WTC11 (cell line): ENCODE data around the gene TUBGCP3.

ENCODE experiments used
- ESRRA ChIP-seq: sonication (generic); formaldehyde crosslinking; IDR thresholded peaks from 2 replicates; pipeline ENCODE4 v1.8.1; 2022; ENCODE audit warnings: mild to moderate bottlenecking, missing genetic modification reagents, borderline replicate concordance
- FOXJ3 ChIP-seq: sonication (generic); formaldehyde crosslinking; IDR thresholded peaks from 2 replicates; pipeline ENCODE4 v1.9.0; 2021; ENCODE audit warnings: missing genetic modification reagents, mild to moderate bottlenecking, borderline replicate concordance
- GRHL2 ChIP-seq: fragments of 250-450 bp; sonication (Bioruptor Pico); IDR thresholded peaks from 2 replicates; pipeline ENCODE4 v1.8.0; 2022; ENCODE audit warnings: mild to moderate bottlenecking, moderate library complexity; ENCODE audit not compliant: insufficient replicate concordance, severe bottlenecking
- IRF2 ChIP-seq: sonication (generic); formaldehyde crosslinking; IDR thresholded peaks from 2 replicates; pipeline ENCODE4 v1.8.0; 2022; ENCODE audit warnings: low read depth, missing genetic modification reagents, borderline replicate concordance
- JUN ChIP-seq: sonication (generic); formaldehyde crosslinking; IDR thresholded peaks from 2 replicates; pipeline ENCODE4 v1.8.0; 2023; ENCODE audit warnings: mild to moderate bottlenecking, missing genetic modification reagents
- TCF7 ChIP-seq: sonication (generic); formaldehyde crosslinking; IDR thresholded peaks from 2 replicates; pipeline ENCODE4 v1.8.0; 2022; ENCODE audit warnings: mild to moderate bottlenecking, low read depth, missing genetic modification reagents, moderate library complexity
- TF ChIP-seq, protein P1 (sequence below): sonication (generic); formaldehyde crosslinking; IDR thresholded peaks from 2 replicates; pipeline ENCODE4 v1.8.1; 2022; ENCODE audit warnings: missing genetic modification reagents, borderline replicate concordance
- TF ChIP-seq, protein P2 (sequence below): fragments of 200-600 bp; IDR thresholded peaks from 2 replicates; pipeline ENCODE4 v1.8.0; 2022; ENCODE audit warnings: antibody characterized with exemption
- TF ChIP-seq, protein P3 (sequence below): sonication (generic); formaldehyde crosslinking; IDR thresholded peaks from 2 replicates; pipeline ENCODE4 v1.8.0; 2022; ENCODE audit warnings: mild to moderate bottlenecking, missing genetic modification reagents
- TF ChIP-seq, protein P4 (sequence below): sonication (generic); formaldehyde crosslinking; conservative IDR thresholded peaks from 2 replicates; pipeline ENCODE4 v1.8.1; 2023; ENCODE audit warnings: mild to moderate bottlenecking, low read depth, missing genetic modification reagents, moderate library complexity
- TF ChIP-seq, protein P5 (sequence below): sonication (generic); formaldehyde crosslinking; IDR thresholded peaks from 2 replicates; pipeline ENCODE4 v1.8.0; 2022; ENCODE audit warnings: mild to moderate bottlenecking, missing genetic modification reagents
- TF ChIP-seq, protein P6 (sequence below): sonication (generic); formaldehyde crosslinking; IDR thresholded peaks from 2 replicates; pipeline ENCODE4 v1.8.1; 2022; ENCODE audit warnings: mild to moderate bottlenecking, missing genetic modification reagents, moderate library complexity, borderline replicate concordance
- TF ChIP-seq, protein P7 (sequence below): sonication (generic); formaldehyde crosslinking; IDR thresholded peaks from 2 replicates; pipeline ENCODE4 v1.8.0; 2023; ENCODE audit warnings: missing genetic modification reagents, mild to moderate bottlenecking, borderline replicate concordance
- TF ChIP-seq, protein P8 (sequence below): sonication (generic); formaldehyde crosslinking; IDR thresholded peaks from 2 replicates; pipeline ENCODE4 v1.8.1; 2023; ENCODE audit warnings: mild to moderate bottlenecking, missing genetic modification reagents, moderate library complexity

DNA sequence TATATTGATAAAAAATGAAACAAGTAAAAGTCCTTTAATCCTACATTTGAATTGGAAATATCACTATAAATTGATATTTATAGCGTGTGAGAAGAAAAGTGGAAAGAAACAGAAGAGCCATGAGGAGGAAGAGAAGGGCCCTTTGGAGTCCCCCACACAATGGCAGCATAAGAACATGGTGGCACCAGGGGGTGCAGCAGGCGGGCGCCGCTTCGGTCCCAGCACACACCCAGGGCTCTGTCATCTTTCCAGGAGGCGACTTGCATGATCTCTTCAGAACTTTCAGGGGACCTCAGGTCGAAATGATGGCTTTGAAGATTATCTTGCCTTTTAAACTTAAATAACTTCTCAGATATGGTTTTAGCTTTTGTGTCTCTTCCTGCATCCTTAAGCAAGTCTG lies 91.8 kb downstream of the TUBGCP3 start:
- TF ChIP-seq, protein P1, sequence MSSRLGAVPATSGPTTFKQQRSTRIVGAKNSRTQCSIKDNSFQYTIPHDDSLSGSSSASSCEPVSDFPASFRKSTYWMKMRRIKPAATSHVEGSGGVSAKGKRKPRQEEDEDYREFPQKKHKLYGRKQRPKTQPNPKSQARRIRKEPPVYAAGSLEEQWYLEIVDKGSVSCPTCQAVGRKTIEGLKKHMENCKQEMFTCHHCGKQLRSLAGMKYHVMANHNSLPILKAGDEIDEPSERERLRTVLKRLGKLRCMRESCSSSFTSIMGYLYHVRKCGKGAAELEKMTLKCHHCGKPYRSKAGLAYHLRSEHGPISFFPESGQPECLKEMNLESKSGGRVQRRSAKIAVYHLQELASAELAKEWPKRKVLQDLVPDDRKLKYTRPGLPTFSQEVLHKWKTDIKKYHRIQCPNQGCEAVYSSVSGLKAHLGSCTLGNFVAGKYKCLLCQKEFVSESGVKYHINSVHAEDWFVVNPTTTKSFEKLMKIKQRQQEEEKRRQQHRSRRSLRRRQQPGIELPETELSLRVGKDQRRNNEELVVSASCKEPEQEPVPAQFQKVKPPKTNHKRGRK: no peak
- TF ChIP-seq JUN (CRISPR knock-in tag) (no peak), TCF7 (CRISPR knock-in tag) (no peak), FOXJ3 (CRISPR knock-in tag) (no peak), IRF2 (CRISPR knock-in tag) (no peak), ESRRA (CRISPR knock-in tag) (no peak), GRHL2 (CRISPR knock-in tag) (no peak)
- TF ChIP-seq, protein P2, sequence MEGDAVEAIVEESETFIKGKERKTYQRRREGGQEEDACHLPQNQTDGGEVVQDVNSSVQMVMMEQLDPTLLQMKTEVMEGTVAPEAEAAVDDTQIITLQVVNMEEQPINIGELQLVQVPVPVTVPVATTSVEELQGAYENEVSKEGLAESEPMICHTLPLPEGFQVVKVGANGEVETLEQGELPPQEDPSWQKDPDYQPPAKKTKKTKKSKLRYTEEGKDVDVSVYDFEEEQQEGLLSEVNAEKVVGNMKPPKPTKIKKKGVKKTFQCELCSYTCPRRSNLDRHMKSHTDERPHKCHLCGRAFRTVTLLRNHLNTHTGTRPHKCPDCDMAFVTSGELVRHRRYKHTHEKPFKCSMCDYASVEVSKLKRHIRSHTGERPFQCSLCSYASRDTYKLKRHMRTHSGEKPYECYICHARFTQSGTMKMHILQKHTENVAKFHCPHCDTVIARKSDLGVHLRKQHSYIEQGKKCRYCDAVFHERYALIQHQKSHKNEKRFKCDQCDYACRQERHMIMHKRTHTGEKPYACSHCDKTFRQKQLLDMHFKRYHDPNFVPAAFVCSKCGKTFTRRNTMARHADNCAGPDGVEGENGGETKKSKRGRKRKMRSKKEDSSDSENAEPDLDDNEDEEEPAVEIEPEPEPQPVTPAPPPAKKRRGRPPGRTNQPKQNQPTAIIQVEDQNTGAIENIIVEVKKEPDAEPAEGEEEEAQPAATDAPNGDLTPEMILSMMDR: no peak
- TF ChIP-seq, protein P3, sequence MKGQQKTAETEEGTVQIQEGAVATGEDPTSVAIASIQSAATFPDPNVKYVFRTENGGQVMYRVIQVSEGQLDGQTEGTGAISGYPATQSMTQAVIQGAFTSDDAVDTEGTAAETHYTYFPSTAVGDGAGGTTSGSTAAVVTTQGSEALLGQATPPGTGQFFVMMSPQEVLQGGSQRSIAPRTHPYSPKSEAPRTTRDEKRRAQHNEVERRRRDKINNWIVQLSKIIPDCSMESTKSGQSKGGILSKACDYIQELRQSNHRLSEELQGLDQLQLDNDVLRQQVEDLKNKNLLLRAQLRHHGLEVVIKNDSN (CRISPR knock-in tag): no peak
- TF ChIP-seq, protein P4, sequence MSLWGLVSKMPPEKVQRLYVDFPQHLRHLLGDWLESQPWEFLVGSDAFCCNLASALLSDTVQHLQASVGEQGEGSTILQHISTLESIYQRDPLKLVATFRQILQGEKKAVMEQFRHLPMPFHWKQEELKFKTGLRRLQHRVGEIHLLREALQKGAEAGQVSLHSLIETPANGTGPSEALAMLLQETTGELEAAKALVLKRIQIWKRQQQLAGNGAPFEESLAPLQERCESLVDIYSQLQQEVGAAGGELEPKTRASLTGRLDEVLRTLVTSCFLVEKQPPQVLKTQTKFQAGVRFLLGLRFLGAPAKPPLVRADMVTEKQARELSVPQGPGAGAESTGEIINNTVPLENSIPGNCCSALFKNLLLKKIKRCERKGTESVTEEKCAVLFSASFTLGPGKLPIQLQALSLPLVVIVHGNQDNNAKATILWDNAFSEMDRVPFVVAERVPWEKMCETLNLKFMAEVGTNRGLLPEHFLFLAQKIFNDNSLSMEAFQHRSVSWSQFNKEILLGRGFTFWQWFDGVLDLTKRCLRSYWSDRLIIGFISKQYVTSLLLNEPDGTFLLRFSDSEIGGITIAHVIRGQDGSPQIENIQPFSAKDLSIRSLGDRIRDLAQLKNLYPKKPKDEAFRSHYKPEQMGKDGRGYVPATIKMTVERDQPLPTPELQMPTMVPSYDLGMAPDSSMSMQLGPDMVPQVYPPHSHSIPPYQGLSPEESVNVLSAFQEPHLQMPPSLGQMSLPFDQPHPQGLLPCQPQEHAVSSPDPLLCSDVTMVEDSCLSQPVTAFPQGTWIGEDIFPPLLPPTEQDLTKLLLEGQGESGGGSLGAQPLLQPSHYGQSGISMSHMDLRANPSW (CRISPR knock-in tag): no peak
- TF ChIP-seq, protein P5, sequence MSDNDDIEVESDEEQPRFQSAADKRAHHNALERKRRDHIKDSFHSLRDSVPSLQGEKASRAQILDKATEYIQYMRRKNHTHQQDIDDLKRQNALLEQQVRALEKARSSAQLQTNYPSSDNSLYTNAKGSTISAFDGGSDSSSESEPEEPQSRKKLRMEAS (CRISPR knock-in tag): no peak
- TF ChIP-seq, protein P6, sequence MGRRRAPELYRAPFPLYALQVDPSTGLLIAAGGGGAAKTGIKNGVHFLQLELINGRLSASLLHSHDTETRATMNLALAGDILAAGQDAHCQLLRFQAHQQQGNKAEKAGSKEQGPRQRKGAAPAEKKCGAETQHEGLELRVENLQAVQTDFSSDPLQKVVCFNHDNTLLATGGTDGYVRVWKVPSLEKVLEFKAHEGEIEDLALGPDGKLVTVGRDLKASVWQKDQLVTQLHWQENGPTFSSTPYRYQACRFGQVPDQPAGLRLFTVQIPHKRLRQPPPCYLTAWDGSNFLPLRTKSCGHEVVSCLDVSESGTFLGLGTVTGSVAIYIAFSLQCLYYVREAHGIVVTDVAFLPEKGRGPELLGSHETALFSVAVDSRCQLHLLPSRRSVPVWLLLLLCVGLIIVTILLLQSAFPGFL (CRISPR knock-in tag): no peak
- TF ChIP-seq, protein P7, sequence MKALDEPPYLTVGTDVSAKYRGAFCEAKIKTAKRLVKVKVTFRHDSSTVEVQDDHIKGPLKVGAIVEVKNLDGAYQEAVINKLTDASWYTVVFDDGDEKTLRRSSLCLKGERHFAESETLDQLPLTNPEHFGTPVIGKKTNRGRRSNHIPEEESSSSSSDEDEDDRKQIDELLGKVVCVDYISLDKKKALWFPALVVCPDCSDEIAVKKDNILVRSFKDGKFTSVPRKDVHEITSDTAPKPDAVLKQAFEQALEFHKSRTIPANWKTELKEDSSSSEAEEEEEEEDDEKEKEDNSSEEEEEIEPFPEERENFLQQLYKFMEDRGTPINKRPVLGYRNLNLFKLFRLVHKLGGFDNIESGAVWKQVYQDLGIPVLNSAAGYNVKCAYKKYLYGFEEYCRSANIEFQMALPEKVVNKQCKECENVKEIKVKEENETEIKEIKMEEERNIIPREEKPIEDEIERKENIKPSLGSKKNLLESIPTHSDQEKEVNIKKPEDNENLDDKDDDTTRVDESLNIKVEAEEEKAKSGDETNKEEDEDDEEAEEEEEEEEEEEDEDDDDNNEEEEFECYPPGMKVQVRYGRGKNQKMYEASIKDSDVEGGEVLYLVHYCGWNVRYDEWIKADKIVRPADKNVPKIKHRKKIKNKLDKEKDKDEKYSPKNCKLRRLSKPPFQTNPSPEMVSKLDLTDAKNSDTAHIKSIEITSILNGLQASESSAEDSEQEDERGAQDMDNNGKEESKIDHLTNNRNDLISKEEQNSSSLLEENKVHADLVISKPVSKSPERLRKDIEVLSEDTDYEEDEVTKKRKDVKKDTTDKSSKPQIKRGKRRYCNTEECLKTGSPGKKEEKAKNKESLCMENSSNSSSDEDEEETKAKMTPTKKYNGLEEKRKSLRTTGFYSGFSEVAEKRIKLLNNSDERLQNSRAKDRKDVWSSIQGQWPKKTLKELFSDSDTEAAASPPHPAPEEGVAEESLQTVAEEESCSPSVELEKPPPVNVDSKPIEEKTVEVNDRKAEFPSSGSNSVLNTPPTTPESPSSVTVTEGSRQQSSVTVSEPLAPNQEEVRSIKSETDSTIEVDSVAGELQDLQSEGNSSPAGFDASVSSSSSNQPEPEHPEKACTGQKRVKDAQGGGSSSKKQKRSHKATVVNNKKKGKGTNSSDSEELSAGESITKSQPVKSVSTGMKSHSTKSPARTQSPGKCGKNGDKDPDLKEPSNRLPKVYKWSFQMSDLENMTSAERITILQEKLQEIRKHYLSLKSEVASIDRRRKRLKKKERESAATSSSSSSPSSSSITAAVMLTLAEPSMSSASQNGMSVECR (CRISPR knock-in tag): no peak
- TF ChIP-seq, protein P8, sequence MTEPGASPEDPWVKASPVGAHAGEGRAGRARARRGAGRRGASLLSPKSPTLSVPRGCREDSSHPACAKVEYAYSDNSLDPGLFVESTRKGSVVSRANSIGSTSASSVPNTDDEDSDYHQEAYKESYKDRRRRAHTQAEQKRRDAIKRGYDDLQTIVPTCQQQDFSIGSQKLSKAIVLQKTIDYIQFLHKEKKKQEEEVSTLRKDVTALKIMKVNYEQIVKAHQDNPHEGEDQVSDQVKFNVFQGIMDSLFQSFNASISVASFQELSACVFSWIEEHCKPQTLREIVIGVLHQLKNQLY (CRISPR knock-in tag): no peak
